H9 (cell line): ENCODE data around the gene DNAI2. TPM values are rescaled to one million over a fixed set of nuclear protein-coding genes. Genes with fewer than 3 reads are reported as not detected.

Experiments used
- DNase-seq: peaks from one replicate; pipeline ENCODE4 v3.0.0-alpha.2; 2017
- H2AFZ ChIP-seq: one replicate; pipeline ENCODE4 v1.6.1; 2013; ENCODE audit warnings: mild to moderate bottlenecking, low read length, control low read depth, moderate library complexity
- H2AK5ac ChIP-seq: 2 replicates; pipeline ENCODE4 v1.6.1; 2013; ENCODE audit warnings: low read length, control low read depth, mixed read lengths; ENCODE audit not compliant: insufficient read length
- H2BK120ac ChIP-seq: one replicate; pipeline ENCODE4 v1.6.1; 2013; ENCODE audit warnings: low read depth, mild to moderate bottlenecking, low read length, control low read depth, inconsistent platforms; ENCODE audit not compliant: poor library complexity, severe bottlenecking
- H2BK12ac ChIP-seq: 2 replicates; pipeline ENCODE4 v1.6.1; 2013; ENCODE audit warnings: low read length, control low read depth, mixed read lengths, low read depth; ENCODE audit not compliant: insufficient read length
- H2BK15ac ChIP-seq: 2 replicates; pipeline ENCODE4 v1.6.1; 2013; ENCODE audit warnings: low read depth, low read length, control low read depth
- H2BK20ac ChIP-seq: one replicate; pipeline ENCODE4 v1.6.1; 2013; ENCODE audit warnings: low read depth, mild to moderate bottlenecking, low read length, control low read depth, inconsistent platforms; ENCODE audit not compliant: poor library complexity, severe bottlenecking
- H2BK5ac ChIP-seq: 2 replicates; pipeline ENCODE4 v1.6.1; 2013; ENCODE audit warnings: low read length, control low read depth, mixed read lengths; ENCODE audit not compliant: insufficient read length
- H3K14ac ChIP-seq: 2 replicates; pipeline ENCODE4 v1.6.1; 2013; ENCODE audit warnings: low read length, control low read depth; ENCODE audit not compliant: insufficient read depth
- H3K18ac ChIP-seq: 2 replicates; pipeline ENCODE4 v1.6.1; 2013; ENCODE audit warnings: low read depth, mild to moderate bottlenecking, mixed read lengths, low read length, control low read depth; ENCODE audit not compliant: insufficient read length
- H3K23ac ChIP-seq: 2 replicates; pipeline ENCODE4 v1.6.1; 2013; ENCODE audit warnings: low read length, control low read depth, mixed read lengths, low read depth; ENCODE audit not compliant: insufficient read length
- H3K23me2 ChIP-seq: 2 replicates; pipeline ENCODE4 v1.6.1; 2013; ENCODE audit warnings: low read depth, mild to moderate bottlenecking, mixed read lengths, low read length, control low read depth; ENCODE audit not compliant: insufficient read length, poor library complexity, severe bottlenecking
- H3K27ac ChIP-seq: 2 replicates; pipeline ENCODE4 v1.5.1; 2013; ENCODE audit warnings: low read length, control low read depth, mixed read lengths, low read depth; ENCODE audit not compliant: insufficient read length
- H3K27me3 ChIP-seq: 2 replicates; pipeline ENCODE4 v1.6.1; 2013; ENCODE audit warnings: low read length, control low read depth, inconsistent platforms; ENCODE audit not compliant: insufficient read depth
- H3K4ac ChIP-seq: 2 replicates; pipeline ENCODE4 v1.6.1; 2013; ENCODE audit warnings: low read depth, mild to moderate bottlenecking, control low read depth, inconsistent platforms, low read length, moderate library complexity
- H3K4me1 ChIP-seq: 2 replicates; pipeline ENCODE4 v1.6.1; 2013; ENCODE audit warnings: low read length, control low read depth, inconsistent platforms; ENCODE audit not compliant: insufficient read depth
- H3K4me2 ChIP-seq: 2 replicates; pipeline ENCODE4 v1.6.1; 2013; ENCODE audit warnings: low read length, control low read depth, mixed read lengths; ENCODE audit not compliant: insufficient read length, insufficient read depth
- H3K56ac ChIP-seq: 2 replicates; pipeline ENCODE4 v1.6.1; 2013; ENCODE audit warnings: low read depth, mild to moderate bottlenecking, mixed read lengths, low read length, control low read depth; ENCODE audit not compliant: insufficient read length
- H3K79me1 ChIP-seq: 2 replicates; pipeline ENCODE4 v1.6.1; 2013; ENCODE audit warnings: low read depth, mild to moderate bottlenecking, moderate library complexity, low read length, control low read depth, inconsistent platforms; ENCODE audit not compliant: insufficient read depth, poor library complexity, severe bottlenecking
- H3K79me2 ChIP-seq: 2 replicates; pipeline ENCODE4 v1.6.1; 2013; ENCODE audit warnings: low read length, control low read depth, inconsistent platforms; ENCODE audit not compliant: insufficient read depth
- H3K9ac ChIP-seq: 2 replicates; pipeline ENCODE4 v1.6.1; 2013; ENCODE audit warnings: low read length, control low read depth, mixed read lengths; ENCODE audit not compliant: insufficient read length; ENCODE audit errors: extremely low read depth
- H3K9me3 ChIP-seq: one replicate; pipeline ENCODE4 v1.6.1; 2013; ENCODE audit warnings: low read depth, low read length, inconsistent platforms; ENCODE audit not compliant: control insufficient read depth
- H3T11ph ChIP-seq: one replicate; pipeline ENCODE4 v1.6.1; 2013; ENCODE audit warnings: mild to moderate bottlenecking, low read length, control low read depth, inconsistent platforms
- H4K20me1 ChIP-seq: one replicate; pipeline ENCODE4 v1.6.1; 2013; ENCODE audit not compliant: control insufficient read depth, insufficient read length, insufficient read depth
- H4K5ac ChIP-seq: 2 replicates; pipeline ENCODE4 v1.6.1; 2013; ENCODE audit warnings: low read depth, mild to moderate bottlenecking, mixed read lengths, low read length, control low read depth; ENCODE audit not compliant: insufficient read length
- H4K8ac ChIP-seq: replicated peaks from 2 replicates; pipeline ENCODE4 v1.6.1; 2013; ENCODE audit warnings: low read length, control low read depth, mixed read lengths, low read depth; ENCODE audit not compliant: insufficient read length
- H4K91ac ChIP-seq: 2 replicates; pipeline ENCODE4 v1.6.1; 2013; ENCODE audit warnings: low read depth, mild to moderate bottlenecking, moderate library complexity, mixed read lengths, low read length, control low read depth; ENCODE audit not compliant: insufficient read length
- H3K27ac Mint-ChIP-seq, 3 experiments: 2 replicates in 2 of 3; 3 replicates in 1 of 3; pipeline ENCODE4 v1.8.0; 2020 to 2021; ENCODE audit warnings: mixed read lengths in 3 of 3, mild to moderate bottlenecking in 1 of 3, moderate library complexity in 1 of 3
- H3K27me3 Mint-ChIP-seq: 2 replicates; pipeline ENCODE4 v1.8.0; 2021; ENCODE audit warnings: low read depth, mild to moderate bottlenecking, moderate library complexity, mixed read lengths
- H3K36me3 Mint-ChIP-seq, 3 experiments: 2 replicates in 2 of 3; 3 replicates in 1 of 3; pipeline ENCODE4 v1.8.0; 2020 to 2021; ENCODE audit warnings: low read depth in 3 of 3, mixed read lengths in 3 of 3; ENCODE audit not compliant: insufficient read depth in 1 of 3
- H3K4me1 Mint-ChIP-seq, 2 experiments: 2 replicates each; pipeline ENCODE4 v1.8.0; 2020; ENCODE audit warnings: mixed read lengths in 2 of 2
- H3K4me3 Mint-ChIP-seq, 2 experiments: 2 replicates in 1 of 2; 3 replicates in 1 of 2; pipeline ENCODE4 v1.8.0; 2020 to 2021; ENCODE audit warnings: mild to moderate bottlenecking in 2 of 2, mixed read lengths in 2 of 2, moderate library complexity in 1 of 2
- H3K9me3 Mint-ChIP-seq, 2 experiments: 2 replicates in 1 of 2; 3 replicates in 1 of 2; pipeline ENCODE4 v1.8.0; 2020; ENCODE audit warnings: mild to moderate bottlenecking in 2 of 2, mixed read lengths in 2 of 2, moderate library complexity in 1 of 2
- WGBS: extraction: QIAGEN DNeasy Blood & Tissue Kit; methylation state at CpG from one replicate; pipeline ENCODE4 v1.1.7; 2013; ENCODE audit warnings: missing lambda C conversion rate, low lambda C conversion rate, mixed read lengths; ENCODE audit not compliant: insufficient read length; ENCODE audit errors: extremely low coverage; 5-methylcytosine and 5-hydroxymethylcytosine counted together
- total RNA-seq: library from RNA; stranded (reverse); gene quantifications from 2 replicates; pipeline ENCODE4 v1.2.1, GENCODE V29; 2021
- TF ChIP-seq, protein P1 (sequence below): fragments of 200-600 bp; sonication (generic); conservative IDR thresholded peaks from 3 replicates; pipeline ENCODE4 v1.8.0; 2021; ENCODE audit warnings: antibody characterized with exemption, mild to moderate bottlenecking

Gene DNAI2
- total RNA-seq, 1 experiment from 2014 or later = not detected

DNA sequence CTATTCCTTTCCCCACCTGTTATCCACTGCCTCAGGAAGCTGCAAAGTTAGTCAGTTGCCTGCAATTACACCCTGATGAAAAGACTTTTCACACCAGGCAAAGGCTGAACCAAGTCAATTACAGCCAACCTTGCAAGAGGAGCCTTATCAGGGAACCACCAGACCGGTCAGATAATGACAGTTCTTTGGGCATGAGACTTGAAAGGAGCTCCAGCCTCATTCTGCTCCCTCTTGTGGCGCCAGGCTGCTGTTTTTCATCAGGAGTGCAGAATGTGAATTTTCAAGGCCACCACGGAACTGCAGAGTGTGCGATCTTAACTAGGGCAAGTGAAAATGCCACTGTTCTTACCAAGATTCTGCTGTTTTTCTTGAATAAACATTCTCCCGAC is 22.5 kb downstream of the DNAI2 start:
- no peak overlapping the region for H2BK12ac ChIP-seq
- H4K20me1 ChIP-seq = no peaks in the 10 kb centered on the region
- no peak overlapping the region for H3K18ac ChIP-seq
- H3K9me3 ChIP-seq = no peaks in the 10 kb centered on the region
- H4K8ac ChIP-seq = no peak overlapping the region
- H4K5ac ChIP-seq = no peak overlapping the region
- H3K36me3 Mint-ChIP-seq = no peaks in the 10 kb centered on the region; a peak in 1 of 7 replicates
- no peak overlapping the region for H3K27ac Mint-ChIP-seq
- peak; percentile 76 for DNase-seq
- H3K23ac ChIP-seq = no peak overlapping the region
- TF ChIP-seq, protein P1, sequence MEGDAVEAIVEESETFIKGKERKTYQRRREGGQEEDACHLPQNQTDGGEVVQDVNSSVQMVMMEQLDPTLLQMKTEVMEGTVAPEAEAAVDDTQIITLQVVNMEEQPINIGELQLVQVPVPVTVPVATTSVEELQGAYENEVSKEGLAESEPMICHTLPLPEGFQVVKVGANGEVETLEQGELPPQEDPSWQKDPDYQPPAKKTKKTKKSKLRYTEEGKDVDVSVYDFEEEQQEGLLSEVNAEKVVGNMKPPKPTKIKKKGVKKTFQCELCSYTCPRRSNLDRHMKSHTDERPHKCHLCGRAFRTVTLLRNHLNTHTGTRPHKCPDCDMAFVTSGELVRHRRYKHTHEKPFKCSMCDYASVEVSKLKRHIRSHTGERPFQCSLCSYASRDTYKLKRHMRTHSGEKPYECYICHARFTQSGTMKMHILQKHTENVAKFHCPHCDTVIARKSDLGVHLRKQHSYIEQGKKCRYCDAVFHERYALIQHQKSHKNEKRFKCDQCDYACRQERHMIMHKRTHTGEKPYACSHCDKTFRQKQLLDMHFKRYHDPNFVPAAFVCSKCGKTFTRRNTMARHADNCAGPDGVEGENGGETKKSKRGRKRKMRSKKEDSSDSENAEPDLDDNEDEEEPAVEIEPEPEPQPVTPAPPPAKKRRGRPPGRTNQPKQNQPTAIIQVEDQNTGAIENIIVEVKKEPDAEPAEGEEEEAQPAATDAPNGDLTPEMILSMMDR = peak; percentile 71
- no CpG with 5 or more reads among the region's 5 CpGs for WGBS
- H3K9ac ChIP-seq = no peak overlapping the region
- H3K4me3 Mint-ChIP-seq = no peak overlapping the region
- H3K4ac ChIP-seq = no peak overlapping the region
- peaks cover 2 to 4% of the 10 kb centered on the region in 2 experiments; a peak in 2 of 5 replicates for H3K9me3 Mint-ChIP-seq
- no peaks in the 10 kb centered on the region for H3K23me2 ChIP-seq
- no peak overlapping the region for H3K56ac ChIP-seq
- H3K27ac ChIP-seq = no peak overlapping the region
- H3K4me1 ChIP-seq = no peaks in the 10 kb centered on the region
- H3T11ph ChIP-seq = no peak overlapping the region
- no peak overlapping the region for H2BK20ac ChIP-seq
- no peaks in the 10 kb centered on the region for H3K79me2 ChIP-seq
- H2BK5ac ChIP-seq = no peak overlapping the region
- H2BK120ac ChIP-seq = no peak overlapping the region
- no peaks in the 10 kb centered on the region for H3K27me3 ChIP-seq
- H3K79me1 ChIP-seq = no peaks in the 10 kb centered on the region
- 0 out of 4 replicates have a peak, but pooled peaks cover 0 to 1% of the 10 kb centered on the region in 2 experiments for H3K4me1 Mint-ChIP-seq
- H2AK5ac ChIP-seq = no peak overlapping the region
- H3K4me2 ChIP-seq = no peak overlapping the region
- H2BK15ac ChIP-seq = no peak overlapping the region
- H4K91ac ChIP-seq = no peak overlapping the region
- H3K27me3 Mint-ChIP-seq = peaks cover 32% of the 10 kb centered on the region
- no peak overlapping the region for H2AFZ ChIP-seq
- no peak overlapping the region for H3K14ac ChIP-seq
